ENCODE data around the gene ZC3H18. TPM values are rescaled to one million over a fixed set of nuclear protein-coding genes. Genes with fewer than 3 reads are reported as not detected.

ZC3H18 gene
- total RNA-seq, 4 donors from 2014 or later: 8.8 to 19.2 (median 13.5) TPM

GRCh38 chr16:88601313-88602036, 31.3 kb downstream of the ZC3H18 start:
- no peak for TF ChIP-seq CTCF (IDR thresholded peaks at IDR 0.05; ENCODE audit: low read depth)

- no peak for TF ChIP-seq CTCF (IDR thresholded peaks at IDR 0.05; ENCODE audit: low read depth)
Observed at GRCh38 chr16:88602091-88602490, 31.9 kb downstream of the ZC3H18 start.

- no peak for TF ChIP-seq CTCF (IDR thresholded peaks at IDR 0.05; ENCODE audit: low read depth)
Observed at GRCh38 chr16:88605186-88606147, 35.3 kb downstream of the ZC3H18 start.

GRCh38 chr16:88606148-88606757, 36.0 kb downstream of the ZC3H18 start:
- TF ChIP-seq CTCF (IDR thresholded peaks at IDR 0.05; ENCODE audit: low read depth): no peak

- no peak for TF ChIP-seq CTCF (IDR thresholded peaks at IDR 0.05; ENCODE audit: low read depth)
Observed at GRCh38 chr16:88608076-88608475, 37.9 kb downstream of the ZC3H18 start.

- no peak for TF ChIP-seq CTCF (IDR thresholded peaks at IDR 0.05; ENCODE audit: low read depth)
Observed at GRCh38 chr16:88610080-88610479, 39.9 kb downstream of the ZC3H18 start.

Measured in subcutaneous adipose tissue (tissue), 4 donors.